HG03135 (cell line): Measurements from ENCODE around the gene S100A6.
"Not testable (repeated sequence)": the region's sequence is repeated elsewhere in the genome, so short reads cannot be mapped to it uniquely, and the experiment has no call there.

Experiments used
- ATAC-seq: cut with Tn5 transposase; IDR thresholded peaks from one replicate; pipeline ENCODE4 v1.9.1; 2021; ENCODE audit warnings: mild to moderate bottlenecking, moderate library complexity; ENCODE audit not compliant: unreplicated experiment

The S100A6 gene

GRCh38 chr1:153535242-153536011, at the start of gene S100A6:
TSS of gene S100A6 (minus strand) at chr1:153535991. CDS start at chr1:153535339, 652 bp downstream.
- ATAC-seq, result no peak

- ATAC-seq, result no peak
Measured at GRCh38 chr1:153585006-153585405, 49.2 kb upstream of the S100A6 start.

GRCh38 chr1:153583976-153584375, 48.2 kb upstream of the S100A6 start:
- no peak for ATAC-seq

- not testable (repeated sequence) for ATAC-seq
Measured at GRCh38 chr1:153583514-153583913, 47.7 kb upstream of the S100A6 start.

- not testable (repeated sequence) for ATAC-seq
Measured at GRCh38 chr1:153582836-153583235, 47.0 kb upstream of the S100A6 start.

- no peak for ATAC-seq
Measured at GRCh38 chr1:153578936-153579335, 43.1 kb upstream of the S100A6 start.

- no peak for ATAC-seq
Measured at GRCh38 chr1:153578490-153578889, 42.7 kb upstream of the S100A6 start.

GRCh38 chr1:153577624-153578051, 41.8 kb upstream of the S100A6 start:
- no peak for ATAC-seq

- no peak for ATAC-seq
Measured at GRCh38 chr1:153577138-153577537, 41.3 kb upstream of the S100A6 start.

- not testable (repeated sequence) for ATAC-seq
Measured at GRCh38 chr1:153575497-153575896, 39.7 kb upstream of the S100A6 start.

- ATAC-seq, result not testable (repeated sequence)
Measured at GRCh38 chr1:153575081-153575491, 39.3 kb upstream of the S100A6 start.

- no peak for ATAC-seq
Measured at GRCh38 chr1:153573351-153573750, 37.6 kb upstream of the S100A6 start.

GRCh38 chr1:153572569-153573015, 36.8 kb upstream of the S100A6 start:
- ATAC-seq, result no peak

GRCh38 chr1:153571706-153572105, 35.9 kb upstream of the S100A6 start:
- ATAC-seq, result no peak

- ATAC-seq, result no peak
Measured at GRCh38 chr1:153570874-153571273, 35.1 kb upstream of the S100A6 start.

- ATAC-seq, result no peak
Measured at GRCh38 chr1:153569465-153569864, 33.7 kb upstream of the S100A6 start.

- ATAC-seq, result no peak
Measured at GRCh38 chr1:153568367-153569099, 32.7 kb upstream of the S100A6 start.

GRCh38 chr1:153567621-153568366, 32.0 kb upstream of the S100A6 start:
- no peak for ATAC-seq

- no peak for ATAC-seq
Measured at GRCh38 chr1:153566414-153567371, 30.9 kb upstream of the S100A6 start.
